HepG2 (cell line): Measurements from ENCODE around the gene RBCK1. TPM values are rescaled to one million over a fixed set of nuclear protein-coding genes. Genes with fewer than 3 reads are reported as not detected.

Source experiments
- CSRNP2 ChIP-seq: sonication (generic); formaldehyde crosslinking; conservative IDR thresholded peaks from 2 replicates; pipeline ENCODE4 v1.8.0; 2022; ENCODE audit warnings: low read depth, missing genetic modification reagents
- GFI1 ChIP-seq: sonication (generic); formaldehyde crosslinking; IDR thresholded peaks from 2 replicates; pipeline ENCODE4 v1.5.0; 2020; ENCODE audit warnings: missing genetic modification reagents, mild to moderate bottlenecking, borderline replicate concordance
- RELA ChIP-seq: sonication (generic); formaldehyde crosslinking; IDR thresholded peaks from 2 replicates; pipeline ENCODE4 v1.4.0; 2020; ENCODE audit warnings: missing genetic modification reagents
- RXRB ChIP-seq: IDR thresholded peaks from 2 replicates; pipeline ENCODE4 v1.6.1; 2016; ENCODE audit warnings: borderline replicate concordance, missing genetic modification reagents, missing compliant biosample characterization
- TBP ChIP-seq: sonication (generic); formaldehyde crosslinking; IDR thresholded peaks from 2 replicates; pipeline ENCODE4 v1.5.0; 2020; ENCODE audit warnings: missing genetic modification reagents
- TBX3 ChIP-seq: fragments of 450-650 bp; IDR thresholded peaks from 2 replicates; pipeline ENCODE4 v1.6.1; 2017; ENCODE audit warnings: antibody characterized with exemption, mild to moderate bottlenecking, inconsistent platforms, borderline replicate concordance
- TERF1 ChIP-seq: sonication (generic); formaldehyde crosslinking; IDR thresholded peaks from 2 replicates; pipeline ENCODE4 v1.8.0; 2022; ENCODE audit warnings: mild to moderate bottlenecking, missing genetic modification reagents, moderate library complexity
- TOE1 ChIP-seq: sonication (generic); formaldehyde crosslinking; IDR thresholded peaks from 2 replicates; pipeline ENCODE4 v1.4.0; 2020; ENCODE audit warnings: mild to moderate bottlenecking, missing genetic modification reagents
- ZNF121 ChIP-seq: sonication (generic); formaldehyde crosslinking; IDR thresholded peaks from 2 replicates; pipeline ENCODE4 v1.5.0; 2020; ENCODE audit warnings: mild to moderate bottlenecking, missing genetic modification reagents
- ZNF142 ChIP-seq: sonication (generic); formaldehyde crosslinking; IDR thresholded peaks from 2 replicates; pipeline ENCODE4 v1.4.0; 2020; ENCODE audit warnings: missing genetic modification reagents
- ZNF644 ChIP-seq: IDR thresholded peaks from 2 replicates; pipeline ENCODE4 v1.6.1; 2016; ENCODE audit warnings: low read depth
- ZNF646 ChIP-seq: sonication (generic); formaldehyde crosslinking; IDR thresholded peaks from 2 replicates; pipeline ENCODE4 v1.9.0; 2021; ENCODE audit warnings: mild to moderate bottlenecking, missing genetic modification reagents
- ZNF841 ChIP-seq: sonication (generic); formaldehyde crosslinking; IDR thresholded peaks from 2 replicates; pipeline ENCODE4 v1.8.1; 2023; ENCODE audit warnings: missing genetic modification reagents, borderline replicate concordance
- polyA plus RNA-seq, 8 experiments: library from polyadenylated mRNA; depleted of rRNA in 3 of 8; stranded (reverse) in 7 of 8; unstranded in 1 of 8; fragments of >200 nt; fragmentation: Illumina TruSeq in 4 of 8; extraction: Trizol in 4 of 8; gene quantifications; 2 replicates each; pipeline versions ENCODE4 v1.2.1 to v1.2.3, GENCODE V29; 2011 to 2016; ENCODE audit warnings: low read depth in 4 of 8, missing spikeins in 1 of 8, mixed read lengths in 1 of 8; ENCODE audit not compliant: insufficient read depth in 1 of 8
- total RNA-seq, 5 experiments: library from RNA; depleted of rRNA; stranded (reverse); fragments of >200 nt; fragmentation: Illumina TruSeq; extraction: Trizol; gene quantifications; 2 replicates each; pipeline ENCODE4 v1.2.3, GENCODE V29; 2016; ENCODE audit warnings: low read depth in 1 of 5

The RBCK1 gene
- total and polyA plus RNA-seq, 2 of the 13 experiments (the other 11 are each of a cell fraction or from before 2014, with no cell fraction given): 149 to 215 TPM

GRCh38 chr20:380763-381580 lies 27.1 kb upstream of the RBCK1 start (continued):
- TF ChIP-seq CSRNP2 (CRISPR knock-in tag) (no peak), TBX3 (peak; percentile 48; the same call in 1 of the 2 replicates), ZNF644 (CRISPR knock-in tag) (no peak), RXRB (CRISPR knock-in tag) (peak; percentile 79), ZNF121 (CRISPR knock-in tag) (peak; percentile 35; the same call in 1 of the 2 replicates), TBP (CRISPR knock-in tag) (no peak), TERF1 (CRISPR knock-in tag) (peak; percentile 0; the same call in 1 of the 2 replicates), ZNF646 (CRISPR knock-in tag) (no peak), RELA (CRISPR knock-in tag) (no peak), TOE1 (CRISPR knock-in tag) (no peak; the same call in 1 of the 2 replicates), ZNF841 (CRISPR knock-in tag) (0 out of 2 replicates have a peak, but pooled peaks have one; percentile 73), ZNF142 (CRISPR knock-in tag) (peak; percentile 92), GFI1 (CRISPR knock-in tag) (peak; percentile 43; the same call in 1 of the 2 replicates)
